LNCaP clone FGC (cell line): ENCODE results near the gene PALM.

ENCODE experiments used
- DNase-seq: peaks from one replicate; pipeline ENCODE4 v3.0.0-alpha.2; 2011; ENCODE audit warnings: low read depth
- H3K4me3 ChIP-seq: 2 replicates; pipeline ENCODE4 v1.5.1; 2011; ENCODE audit warnings: mild to moderate bottlenecking, low read depth, low read length, control low read depth
- TF ChIP-seq, protein P1 (sequence below): IDR thresholded peaks from 2 replicates; pipeline ENCODE4 v1.5.1; 2012; ENCODE audit warnings: mild to moderate bottlenecking; ENCODE audit not compliant: control insufficient read depth, insufficient read depth; ENCODE audit errors: extremely low read depth

PALM gene

GRCh38 chr19:772063-772462 is 63.3 kb downstream of the PALM start:
- no peak for DNase-seq
- TF ChIP-seq, protein P1, sequence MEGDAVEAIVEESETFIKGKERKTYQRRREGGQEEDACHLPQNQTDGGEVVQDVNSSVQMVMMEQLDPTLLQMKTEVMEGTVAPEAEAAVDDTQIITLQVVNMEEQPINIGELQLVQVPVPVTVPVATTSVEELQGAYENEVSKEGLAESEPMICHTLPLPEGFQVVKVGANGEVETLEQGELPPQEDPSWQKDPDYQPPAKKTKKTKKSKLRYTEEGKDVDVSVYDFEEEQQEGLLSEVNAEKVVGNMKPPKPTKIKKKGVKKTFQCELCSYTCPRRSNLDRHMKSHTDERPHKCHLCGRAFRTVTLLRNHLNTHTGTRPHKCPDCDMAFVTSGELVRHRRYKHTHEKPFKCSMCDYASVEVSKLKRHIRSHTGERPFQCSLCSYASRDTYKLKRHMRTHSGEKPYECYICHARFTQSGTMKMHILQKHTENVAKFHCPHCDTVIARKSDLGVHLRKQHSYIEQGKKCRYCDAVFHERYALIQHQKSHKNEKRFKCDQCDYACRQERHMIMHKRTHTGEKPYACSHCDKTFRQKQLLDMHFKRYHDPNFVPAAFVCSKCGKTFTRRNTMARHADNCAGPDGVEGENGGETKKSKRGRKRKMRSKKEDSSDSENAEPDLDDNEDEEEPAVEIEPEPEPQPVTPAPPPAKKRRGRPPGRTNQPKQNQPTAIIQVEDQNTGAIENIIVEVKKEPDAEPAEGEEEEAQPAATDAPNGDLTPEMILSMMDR: no peak
- H3K4me3 ChIP-seq: no peak overlapping the region

- DNase-seq: no peak
Measured at GRCh38 chr19:772730-773436, 64.1 kb downstream of the PALM start.

DNA sequence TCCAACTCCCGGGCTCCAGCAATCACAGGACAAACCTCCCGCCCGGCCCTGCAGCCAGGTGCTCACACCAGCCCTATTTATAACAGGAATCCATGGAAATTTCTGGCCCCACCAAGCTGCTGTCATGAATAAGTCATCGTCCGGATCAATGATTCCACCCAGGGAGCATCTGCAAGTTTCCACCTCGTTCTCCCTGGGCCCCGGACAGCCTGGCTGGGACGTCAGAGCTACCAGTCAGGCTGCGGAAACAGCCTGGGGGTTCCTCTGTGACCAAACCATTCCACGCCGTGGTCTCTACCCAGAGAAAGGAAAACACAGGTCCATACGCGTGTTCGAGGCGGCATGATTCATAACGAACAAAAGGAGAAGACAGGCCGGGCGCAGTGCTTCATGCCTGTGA is 67.8 kb downstream of the PALM start:
- TF ChIP-seq, protein P1: no peak
- no peak for DNase-seq
- no peak overlapping the region for H3K4me3 ChIP-seq

More at GRCh38 chr19:772730-773436, 64.1 kb downstream of the PALM start:
- TF ChIP-seq, protein P1: no peak
- no peak overlapping the region for H3K4me3 ChIP-seq

DNA sequence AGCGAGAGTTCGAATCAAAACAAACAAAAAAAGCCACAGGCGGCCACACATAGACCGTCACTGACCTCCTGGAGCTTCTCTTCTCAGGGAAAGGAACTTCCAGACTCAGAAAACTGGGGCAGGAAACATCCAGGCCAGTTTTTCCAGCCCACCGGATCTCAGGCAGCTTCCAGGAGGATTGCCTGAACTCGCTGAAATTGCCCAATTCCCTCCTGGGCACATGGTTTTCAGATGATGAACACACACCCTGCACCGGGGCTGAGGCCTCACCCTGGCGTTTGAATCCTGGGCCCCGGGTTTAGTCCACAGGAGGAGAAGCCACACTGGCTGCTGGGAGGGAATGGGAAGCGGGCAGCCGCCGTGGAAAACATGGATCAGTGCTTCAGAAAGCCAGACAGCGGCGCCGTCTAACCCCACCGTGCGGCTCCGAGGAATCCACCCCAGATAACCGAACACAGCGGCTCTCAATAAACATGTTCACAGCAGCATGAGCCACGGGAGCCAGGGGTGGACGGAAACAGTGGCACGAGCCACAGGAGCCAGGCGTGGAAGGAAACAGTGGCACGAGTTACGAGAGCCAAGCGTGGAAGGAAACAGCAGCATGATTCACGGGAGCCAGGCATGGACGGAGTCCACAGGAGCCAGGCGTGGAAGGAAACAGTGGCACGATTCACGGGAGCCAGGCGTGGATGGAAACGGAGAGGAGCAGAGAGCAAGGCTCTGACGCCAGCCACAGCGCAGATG is 70.3 kb downstream of the PALM start:
- TF ChIP-seq, protein P1: no peak
- DNase-seq: no peak
- H3K4me3 ChIP-seq: no peak overlapping the region

- TF ChIP-seq, protein P1: no peak
- no peak overlapping the region for H3K4me3 ChIP-seq
- no peak for DNase-seq
Measured at GRCh38 chr19:780935-781334, 72.2 kb downstream of the PALM start.

GRCh38 chr19:781800-782184 is 73.1 kb downstream of the PALM start:
- H3K4me3 ChIP-seq: no peak overlapping the region
- no peak for DNase-seq
- TF ChIP-seq, protein P1: no peak
